SK-N-SH treated with all-trans-retinoic acid at 6 μM for 48 hours (cell line): ENCODE data around the gene ATG4C.

ENCODE experiments used
- ATAC-seq: fragments of 200-7000 bp; cut with Tn5 transposase; 3 replicates; pipeline ENCODE4 v1.9.1; 2020; ENCODE audit warnings: mild to moderate bottlenecking, moderate library complexity
- ARNTL ChIP-seq: fragments of 450-650 bp; formaldehyde crosslinking; IDR thresholded peaks from 2 replicates; pipeline ENCODE4 v1.5.0; 2020; ENCODE audit warnings: low read depth, mild to moderate bottlenecking, moderate library complexity, borderline replicate concordance
- BACH2 ChIP-seq: fragments of 250-450 bp; sonication (Bioruptor Pico); IDR thresholded peaks from 2 replicates; pipeline ENCODE4 v1.9.0; 2021; ENCODE audit warnings: mild to moderate bottlenecking, borderline replicate concordance
- CREB5 ChIP-seq: fragments of 250-450 bp; sonication (Bioruptor Pico); IDR thresholded peaks from 2 replicates; pipeline ENCODE4 v1.5.1; 2020; ENCODE audit warnings: low read depth, mild to moderate bottlenecking, moderate library complexity
- CSDC2 ChIP-seq: fragments of 250-450 bp; sonication (Bioruptor Pico); IDR thresholded peaks from 2 replicates; pipeline ENCODE4 v1.5.0; 2020; ENCODE audit warnings: mild to moderate bottlenecking, moderate library complexity
- ESRRG ChIP-seq: fragments of 250-450 bp; sonication (Bioruptor Pico); IDR thresholded peaks from 2 replicates; pipeline ENCODE4 v1.6.1; 2021; ENCODE audit warnings: mild to moderate bottlenecking
- OSR1 ChIP-seq: fragments of 250-450 bp; sonication (Bioruptor Pico); IDR thresholded peaks from 2 replicates; pipeline ENCODE4 v1.8.0; 2022; ENCODE audit warnings: moderate library complexity, mild to moderate bottlenecking, inconsistent platforms
- PATZ1 ChIP-seq: fragments of 250-450 bp; sonication (Bioruptor Pico); IDR thresholded peaks from 2 replicates; pipeline ENCODE4 v1.8.0; 2020; ENCODE audit warnings: mild to moderate bottlenecking, moderate library complexity, borderline replicate concordance
- POU6F1 ChIP-seq: fragments of 250-450 bp; sonication (Bioruptor Pico); IDR thresholded peaks from 2 replicates; pipeline ENCODE4 v1.8.0; 2021; ENCODE audit warnings: low read depth, mild to moderate bottlenecking, moderate library complexity, borderline replicate concordance
- PPARA ChIP-seq: fragments of 250-450 bp; sonication (Bioruptor Pico); IDR thresholded peaks from 2 replicates; pipeline ENCODE4 v1.5.0; 2020; ENCODE audit warnings: mild to moderate bottlenecking, borderline replicate concordance
- RARB ChIP-seq: fragments of 250-450 bp; sonication (Bioruptor Pico); IDR thresholded peaks from 2 replicates; pipeline ENCODE4 v1.8.0; 2021; ENCODE audit warnings: mild to moderate bottlenecking, moderate library complexity
- SNAI2 ChIP-seq: fragments of 250-450 bp; sonication (Bioruptor Pico); IDR thresholded peaks from 2 replicates; pipeline ENCODE4 v1.5.0; 2020; ENCODE audit warnings: mild to moderate bottlenecking, moderate library complexity
- TCF4 ChIP-seq: fragments of 250-450 bp; sonication (Bioruptor Pico); IDR thresholded peaks from 2 replicates; pipeline ENCODE4 v1.8.0; 2021; ENCODE audit warnings: mild to moderate bottlenecking, moderate library complexity, borderline replicate concordance
- TOX ChIP-seq: fragments of 250-450 bp; sonication (Bioruptor Pico); IDR thresholded peaks from 2 replicates; pipeline ENCODE4 v1.8.0; 2021; ENCODE audit warnings: mild to moderate bottlenecking, moderate library complexity, borderline replicate concordance
- TSHZ2 ChIP-seq: fragments of 250-450 bp; sonication (Bioruptor Pico); IDR thresholded peaks from 2 replicates; pipeline ENCODE4 v1.5.0; 2020; ENCODE audit warnings: mild to moderate bottlenecking, moderate library complexity
- ZC3H10 ChIP-seq: fragments of 250-450 bp; sonication (Bioruptor Pico); IDR thresholded peaks from 2 replicates; pipeline ENCODE4 v1.5.1; 2021; ENCODE audit warnings: mild to moderate bottlenecking, moderate library complexity
- ZFP3 ChIP-seq: fragments of 250-450 bp; sonication (Bioruptor Pico); IDR thresholded peaks from 2 replicates; pipeline ENCODE4 v1.5.0; 2020; ENCODE audit warnings: mild to moderate bottlenecking, moderate library complexity
- ZFP30 ChIP-seq: fragments of 450-650 bp; formaldehyde crosslinking; IDR thresholded peaks from 2 replicates; pipeline ENCODE4 v1.5.0; 2022; ENCODE audit warnings: mild to moderate bottlenecking, moderate library complexity
- ZNF565 ChIP-seq: fragments of 450-650 bp; formaldehyde crosslinking; conservative IDR thresholded peaks from 2 replicates; pipeline ENCODE4 v1.5.0; 2020; ENCODE audit warnings: low read depth, mild to moderate bottlenecking, moderate library complexity
- ZNF70 ChIP-seq: fragments of 450-650 bp; formaldehyde crosslinking; IDR thresholded peaks from 2 replicates; pipeline ENCODE4 v1.5.0; 2020; ENCODE audit warnings: mild to moderate bottlenecking, moderate library complexity

ATG4C gene

GRCh38 chr1:62836856-62837540 lies 53.1 kb downstream of the ATG4C start (continued):
- TF ChIP-seq CREB5 (no peak), PATZ1 (CRISPR knock-in tag) (no peak), BACH2 (CRISPR knock-in tag) (no peak)

- ATAC-seq: no peak
- TF ChIP-seq OSR1 (no peak), ESRRG (CRISPR knock-in tag) (no peak), PPARA (no peak), ARNTL (no peak)
- TF ChIP-seq, all 23 proteins: peak for 0
Measured at GRCh38 chr1:62840555-62840954, 56.6 kb downstream of the ATG4C start.

GRCh38 chr1:62841587-62842169 lies 57.7 kb downstream of the ATG4C start:
- no peak for TF ChIP-seq ESRRG (CRISPR knock-in tag)
- no peak for TF ChIP-seq ZNF565 (CRISPR knock-in tag)
- no peak for TF ChIP-seq CREB5
- TF ChIP-seq PATZ1 (CRISPR knock-in tag): no peak
- no peak for TF ChIP-seq ZC3H10 (CRISPR knock-in tag)
- TF ChIP-seq ZFP3 (CRISPR knock-in tag): no peak
- no peak for TF ChIP-seq RARB (CRISPR knock-in tag)
- TF ChIP-seq CSDC2 (CRISPR knock-in tag): no peak
- no peak for TF ChIP-seq ZFP30 (CRISPR knock-in tag)
- no peak for TF ChIP-seq BACH2 (CRISPR knock-in tag)
- TF ChIP-seq POU6F1: no peak
- TF ChIP-seq PPARA: no peak
- no peak for TF ChIP-seq TOX (CRISPR knock-in tag)
- no peak for TF ChIP-seq SNAI2 (CRISPR knock-in tag)
- TF ChIP-seq ZNF70: no peak
- TF ChIP-seq TSHZ2 (CRISPR knock-in tag): no peak
- TF ChIP-seq TCF4 (CRISPR knock-in tag): no peak
- TF ChIP-seq, all 23 proteins: peak for 0
- peak; percentile 82 for ATAC-seq
